Activated naive CD8-positive, alpha-beta T cell treated with anti-CD3 and anti-CD28 coated beads, Interleukin-2, amount 10 ng/mL, durations not matched to agents 7 days and 5 days (primary cell): ENCODE data around the gene RFC3. TPM values are rescaled to one million over a fixed set of nuclear protein-coding genes. Genes with fewer than 3 reads are reported as not detected.

Experiments
- ATAC-seq: fragments of 150-1000 bp; cut with Tn5 transposase; one replicate; pipeline ENCODE4 v1.10.0; 2021; ENCODE audit warnings: low read depth, moderate library complexity
- POLR2A ChIA-PET: fragments of 350-600 bp; sonication (Branson Sonifier 250); formaldehyde crosslinking; loops from one replicate; lab custom pipeline; 2021; ENCODE audit warnings: antibody characterized with exemption; lab: Charles Lee
- DNase-seq: peaks from one replicate; pipeline ENCODE4 v3.0.0; 2021
- H3K27ac Mint-ChIP-seq: one replicate; pipeline ENCODE4 v1.8.0; 2022; ENCODE audit warnings: mild to moderate bottlenecking, mixed read lengths
- H3K27me3 Mint-ChIP-seq: one replicate; pipeline ENCODE4 v1.8.0; 2022; ENCODE audit warnings: mild to moderate bottlenecking, moderate library complexity, mixed read lengths
- H3K36me3 Mint-ChIP-seq: one replicate; pipeline ENCODE4 v1.8.0; 2021; ENCODE audit warnings: mild to moderate bottlenecking, mixed read lengths
- H3K4me1 Mint-ChIP-seq: one replicate; pipeline ENCODE4 v1.8.0; 2021; ENCODE audit warnings: mixed read lengths
- H3K4me3 Mint-ChIP-seq: one replicate; pipeline ENCODE4 v1.8.0; 2022; ENCODE audit warnings: mild to moderate bottlenecking, moderate library complexity, mixed read lengths
- H3K9me3 Mint-ChIP-seq: one replicate; pipeline ENCODE4 v1.8.0; 2021; ENCODE audit warnings: mixed read lengths
- total RNA-seq, 2 experiments: library from RNA; stranded (reverse); gene quantifications; one replicate each; pipeline ENCODE4 v1.2.3, GENCODE V29; 2021

The RFC3 gene
- total RNA-seq, 2 experiments from 2014 or later: 27.3 to 31.0 TPM

DNA sequence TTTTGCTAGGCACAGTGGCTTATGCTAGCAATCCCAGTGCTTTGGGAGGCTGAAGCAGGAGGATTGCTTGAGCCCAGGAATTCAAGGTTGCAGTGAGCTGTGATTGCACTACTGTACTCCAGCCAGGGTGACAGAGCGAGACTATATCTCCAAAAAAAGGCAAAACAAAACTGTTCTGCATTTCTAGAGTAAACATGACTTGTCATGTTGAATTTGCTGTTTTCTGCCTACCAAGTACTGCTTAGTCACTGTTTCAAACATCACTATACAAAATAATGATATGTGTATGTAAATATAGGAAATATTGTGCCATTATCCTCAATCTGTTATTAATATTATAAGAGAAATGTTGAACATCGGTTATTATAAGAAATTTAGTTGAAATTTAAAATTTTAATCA lies 9.2 kb downstream of the RFC3 start:
- no peaks in the 10 kb centered on the region for H3K27me3 Mint-ChIP-seq
- no peak overlapping the region for H3K27ac Mint-ChIP-seq
- no peak overlapping the region for H3K4me3 Mint-ChIP-seq
- ATAC-seq (no peak), DNase-seq (no peak)
- H3K4me1 Mint-ChIP-seq: peaks cover 14% of the 10 kb centered on the region
- POLR2A ChIA-PET: no interaction called here
- peaks cover 24% of the 10 kb centered on the region for H3K36me3 Mint-ChIP-seq
- H3K9me3 Mint-ChIP-seq: no peaks in the 10 kb centered on the region

DNA sequence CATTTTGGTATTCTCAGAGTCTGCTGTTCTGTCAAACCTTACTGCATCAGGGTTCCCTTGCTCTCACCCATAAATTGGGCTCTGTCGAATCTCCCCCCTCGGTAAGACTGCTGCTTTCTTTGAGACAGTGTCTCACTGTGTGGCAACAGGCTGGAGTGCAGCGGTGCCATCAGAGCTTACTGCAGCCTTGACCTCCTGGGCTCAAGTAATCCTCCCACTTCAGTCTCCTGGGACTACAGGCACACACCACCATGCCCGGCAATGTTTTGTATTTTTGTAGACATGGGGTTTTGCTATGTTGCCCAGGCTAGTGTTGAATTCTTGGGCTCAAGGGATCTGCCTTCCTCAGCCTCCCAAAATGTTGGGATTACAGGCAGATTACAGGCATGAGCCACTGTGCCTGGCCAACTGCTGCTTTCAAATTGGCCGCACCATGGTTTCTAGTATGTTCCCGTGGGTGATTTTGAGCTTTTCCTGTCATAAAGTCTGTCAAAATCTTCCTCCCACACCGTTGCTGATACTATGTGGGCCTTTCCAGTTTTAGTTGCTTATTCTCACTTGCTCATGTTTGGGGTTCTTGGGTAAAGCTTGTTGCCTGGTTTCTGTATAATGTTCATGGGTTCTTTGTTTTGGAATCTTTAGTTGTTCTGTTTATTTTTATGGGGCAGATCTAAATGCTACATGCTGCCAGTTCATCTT lies 10.6 kb downstream of the RFC3 start:
- no peak for ATAC-seq
- Mint-ChIP-seq H3K4me1 (peaks cover 10% of the 10 kb centered on the region), H3K9me3 (no peaks in the 10 kb centered on the region), H3K27me3 (no peaks in the 10 kb centered on the region), H3K36me3 (peaks cover 22% of the 10 kb centered on the region), H3K27ac (no peak overlapping the region), H3K4me3 (no peak overlapping the region)
- POLR2A ChIA-PET: no interaction called here
- no peak for DNase-seq

DNA sequence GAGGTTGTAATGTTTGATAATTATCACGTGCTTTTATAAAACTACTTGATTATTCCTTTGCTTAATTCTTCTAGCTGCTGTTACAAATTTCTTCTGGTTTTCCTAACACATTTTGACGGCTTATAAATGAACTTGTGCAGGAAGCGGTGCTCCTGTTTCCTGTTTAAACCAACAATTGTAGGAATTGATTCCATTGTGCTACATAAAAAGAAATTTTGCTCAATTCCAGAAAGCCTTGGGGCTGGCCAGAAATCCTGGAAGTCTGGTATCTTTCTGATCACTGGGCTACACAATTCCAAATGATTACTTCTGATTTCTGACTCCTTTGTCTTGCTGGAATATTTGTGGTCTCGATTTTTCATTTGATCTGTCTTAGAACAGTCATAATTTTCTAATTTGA lies 14.9 kb downstream of the RFC3 start:
- DNase-seq (no peak), ATAC-seq (no peak)
- H3K4me3 Mint-ChIP-seq: no peak overlapping the region
- no peaks in the 10 kb centered on the region for H3K27me3 Mint-ChIP-seq
- POLR2A ChIA-PET: no interaction called here
- no peaks in the 10 kb centered on the region for H3K9me3 Mint-ChIP-seq
- peaks cover 31% of the 10 kb centered on the region for H3K36me3 Mint-ChIP-seq
- no peak overlapping the region for H3K27ac Mint-ChIP-seq
- peaks cover 6% of the 10 kb centered on the region for H3K4me1 Mint-ChIP-seq

DNA sequence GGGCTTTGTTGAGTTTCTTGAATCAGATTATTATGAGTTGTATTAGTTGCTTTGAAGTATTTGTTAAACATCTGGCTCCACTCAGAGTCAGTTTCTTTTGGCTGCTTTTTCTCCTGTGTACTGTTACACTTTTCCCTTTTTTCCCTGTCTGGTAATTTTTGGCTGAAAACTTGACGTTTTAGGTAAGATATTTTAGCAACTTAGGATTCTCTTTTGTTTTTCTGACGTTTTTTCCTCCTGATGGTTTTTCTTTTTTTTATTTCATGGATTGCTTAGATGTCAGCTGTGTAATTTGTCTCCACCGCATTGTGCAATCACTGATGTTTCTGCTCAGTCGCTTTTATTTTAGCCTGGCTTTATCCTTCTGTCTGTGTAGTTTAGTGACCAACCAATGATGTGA lies 20.7 kb downstream of the RFC3 start:
- H3K36me3 Mint-ChIP-seq: peaks cover 50% of the 10 kb centered on the region
- no peaks in the 10 kb centered on the region for H3K9me3 Mint-ChIP-seq
- no peak overlapping the region for H3K4me3 Mint-ChIP-seq
- POLR2A ChIA-PET: no interaction called here
- no peaks in the 10 kb centered on the region for H3K27me3 Mint-ChIP-seq
- H3K27ac Mint-ChIP-seq: no peak overlapping the region
- ATAC-seq (no peak), DNase-seq (no peak)
- H3K4me1 Mint-ChIP-seq: no peaks in the 10 kb centered on the region

DNA sequence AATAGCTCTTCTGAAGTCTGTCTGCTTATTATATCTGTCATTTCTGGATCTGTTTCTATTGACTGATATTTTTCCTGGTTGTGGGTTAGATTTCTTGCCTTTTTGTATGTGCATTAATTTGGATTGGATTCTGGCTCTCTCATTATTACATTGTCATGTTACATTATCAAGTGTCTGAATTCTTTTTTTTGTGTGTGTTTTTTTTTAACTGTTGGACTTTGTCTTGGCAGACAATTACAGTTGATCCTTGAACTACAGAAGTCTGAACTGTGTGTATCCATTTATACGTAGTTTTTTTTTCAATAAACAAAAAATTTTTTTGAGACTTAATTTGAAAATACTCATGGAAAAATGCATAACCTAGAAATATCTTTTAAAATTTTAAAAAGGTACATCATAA lies 22.5 kb downstream of the RFC3 start:
- Mint-ChIP-seq H3K4me3 (no peak overlapping the region), H3K9me3 (no peaks in the 10 kb centered on the region), H3K4me1 (no peaks in the 10 kb centered on the region), H3K36me3 (peaks cover 49% of the 10 kb centered on the region), H3K27ac (no peak overlapping the region), H3K27me3 (no peaks in the 10 kb centered on the region)
- DNase-seq (no peak), ATAC-seq (no peak)
- POLR2A ChIA-PET: no interaction called here

DNA sequence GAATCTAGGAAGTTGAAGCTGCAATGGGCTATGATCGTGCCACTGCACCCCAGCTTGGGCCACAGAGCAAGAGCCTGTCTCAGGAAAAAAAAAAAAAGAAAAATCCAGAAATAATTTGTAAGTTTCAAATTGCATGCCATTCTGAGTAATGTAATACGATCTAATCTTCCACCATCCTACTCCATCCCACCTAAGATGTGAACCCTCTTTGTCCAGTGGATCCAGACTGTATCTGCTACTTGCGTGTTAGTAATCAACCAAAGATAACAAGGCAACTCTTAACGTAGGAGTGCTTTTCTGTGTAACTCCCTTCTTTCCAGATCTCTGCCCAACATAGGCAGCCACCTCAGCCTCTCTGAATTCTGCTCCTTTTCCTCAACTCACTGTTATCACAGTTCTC lies 24.3 kb downstream of the RFC3 start:
- H3K4me1 Mint-ChIP-seq: no peaks in the 10 kb centered on the region
- no peaks in the 10 kb centered on the region for H3K9me3 Mint-ChIP-seq
- no peaks in the 10 kb centered on the region for H3K27me3 Mint-ChIP-seq
- no peak for ATAC-seq
- DNase-seq: no peak
- POLR2A ChIA-PET: no interaction called here
- no peak overlapping the region for H3K4me3 Mint-ChIP-seq
- H3K27ac Mint-ChIP-seq: no peak overlapping the region
- H3K36me3 Mint-ChIP-seq: peaks cover 50% of the 10 kb centered on the region

DNA sequence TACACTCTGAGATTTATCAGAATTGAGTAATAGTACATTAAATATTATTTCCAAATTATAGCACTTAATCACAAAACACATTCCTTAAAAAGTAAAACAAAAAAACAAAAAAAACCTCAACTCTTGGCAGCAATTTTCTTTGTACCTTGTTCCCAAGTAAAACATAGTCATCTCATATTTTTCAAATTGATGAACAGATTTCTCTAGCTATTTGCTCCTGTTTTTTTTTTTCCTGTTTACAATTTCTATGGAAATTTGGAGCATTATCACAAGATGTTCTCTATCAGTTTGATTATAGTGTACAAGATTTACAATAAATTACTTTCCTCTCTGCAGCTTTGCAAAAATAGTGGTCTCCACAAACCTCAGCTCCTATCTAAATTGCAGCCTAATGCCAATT lies 25.0 kb downstream of the RFC3 start:
- no peaks in the 10 kb centered on the region for H3K27me3 Mint-ChIP-seq
- DNase-seq (no peak), ATAC-seq (no peak)
- peaks cover 55% of the 10 kb centered on the region for H3K36me3 Mint-ChIP-seq
- H3K27ac Mint-ChIP-seq: no peak overlapping the region
- no peaks in the 10 kb centered on the region for H3K4me1 Mint-ChIP-seq
- H3K4me3 Mint-ChIP-seq: no peak overlapping the region
- no peaks in the 10 kb centered on the region for H3K9me3 Mint-ChIP-seq
- POLR2A ChIA-PET: no interaction called here

DNA sequence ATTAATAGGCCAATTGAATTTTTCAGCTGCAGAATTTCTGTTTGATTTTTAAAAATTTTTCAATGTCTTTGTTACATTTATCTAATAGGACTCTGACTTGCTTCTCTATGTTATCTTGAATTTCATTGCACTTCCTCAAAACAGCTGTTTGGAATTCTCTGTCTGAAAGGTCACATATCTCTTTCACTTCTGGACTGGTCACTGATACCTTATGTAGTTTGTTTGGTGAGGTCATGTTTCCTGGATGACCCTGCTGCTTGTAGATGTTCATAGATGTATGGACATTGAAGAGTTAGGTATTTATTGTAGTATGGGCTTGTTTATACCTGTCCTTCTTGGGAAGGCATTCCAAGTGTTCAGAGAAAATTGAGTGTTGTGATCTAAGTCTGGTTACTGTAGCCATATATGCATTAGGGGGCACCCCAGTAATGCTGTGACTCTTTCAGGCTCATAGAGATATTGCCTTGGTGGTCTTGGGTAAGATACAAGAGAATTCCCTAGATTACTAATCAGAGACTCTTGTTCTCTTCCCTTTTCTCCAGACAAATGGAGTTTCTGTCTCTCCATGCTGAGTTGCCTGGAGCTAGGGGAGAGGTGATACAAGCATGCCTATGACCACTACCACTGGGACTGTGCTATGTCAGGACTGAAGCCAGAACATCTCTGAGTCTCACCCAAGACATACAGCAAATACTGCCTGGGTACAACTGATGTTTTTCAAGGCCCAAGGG lies 27.8 kb downstream of the RFC3 start:
- Mint-ChIP-seq H3K27ac (no peak overlapping the region), H3K4me3 (no peak overlapping the region), H3K27me3 (no peaks in the 10 kb centered on the region), H3K36me3 (peaks cover 54% of the 10 kb centered on the region), H3K9me3 (peaks cover 1% of the 10 kb centered on the region), H3K4me1 (no peaks in the 10 kb centered on the region)
- no peak for DNase-seq
- POLR2A ChIA-PET: no interaction called here
- ATAC-seq: no peak

DNA sequence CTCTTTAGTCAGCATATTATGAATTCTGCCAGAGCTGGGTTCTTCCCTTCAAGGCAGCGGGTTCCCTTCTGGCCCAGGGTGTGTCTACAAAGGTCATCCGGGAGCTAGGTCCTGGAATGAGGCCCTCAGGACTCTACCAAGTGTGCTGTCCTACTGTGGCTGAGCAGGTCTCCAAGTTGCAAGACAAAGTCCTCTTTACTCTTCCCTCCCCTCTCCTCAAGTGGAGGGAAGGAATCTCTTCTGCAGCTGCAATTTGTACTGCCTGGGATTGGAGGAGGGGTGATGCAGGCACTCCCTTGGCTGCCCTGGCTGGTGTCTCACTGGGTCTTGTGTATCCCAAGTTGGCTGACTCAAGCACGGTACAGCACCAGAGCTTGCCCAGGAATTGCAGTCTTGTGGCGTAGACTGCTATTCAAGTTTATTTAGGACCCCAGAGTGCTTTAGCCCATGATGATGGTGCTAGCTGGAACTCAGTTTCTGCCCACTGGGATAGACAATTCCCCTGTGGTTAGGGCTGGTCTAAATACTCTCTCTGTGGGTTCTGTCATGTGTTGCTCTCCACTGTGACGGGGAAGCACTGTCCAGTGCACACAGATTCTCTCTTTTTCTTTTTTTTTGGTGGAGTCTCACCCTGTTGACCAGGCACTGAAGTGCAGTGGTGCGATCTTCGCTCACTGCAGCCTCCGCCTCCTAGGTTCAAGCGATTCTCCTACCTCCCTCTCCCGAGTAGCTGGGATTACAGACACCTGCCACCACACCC lies 28.5 kb downstream of the RFC3 start:
- peaks cover 56% of the 10 kb centered on the region for H3K36me3 Mint-ChIP-seq
- no peak overlapping the region for H3K27ac Mint-ChIP-seq
- ATAC-seq: no peak
- H3K27me3 Mint-ChIP-seq: no peaks in the 10 kb centered on the region
- POLR2A ChIA-PET: no interaction called here
- H3K4me3 Mint-ChIP-seq: no peak overlapping the region
- no peaks in the 10 kb centered on the region for H3K4me1 Mint-ChIP-seq
- H3K9me3 Mint-ChIP-seq: peaks cover 1% of the 10 kb centered on the region
- no peak for DNase-seq

DNA sequence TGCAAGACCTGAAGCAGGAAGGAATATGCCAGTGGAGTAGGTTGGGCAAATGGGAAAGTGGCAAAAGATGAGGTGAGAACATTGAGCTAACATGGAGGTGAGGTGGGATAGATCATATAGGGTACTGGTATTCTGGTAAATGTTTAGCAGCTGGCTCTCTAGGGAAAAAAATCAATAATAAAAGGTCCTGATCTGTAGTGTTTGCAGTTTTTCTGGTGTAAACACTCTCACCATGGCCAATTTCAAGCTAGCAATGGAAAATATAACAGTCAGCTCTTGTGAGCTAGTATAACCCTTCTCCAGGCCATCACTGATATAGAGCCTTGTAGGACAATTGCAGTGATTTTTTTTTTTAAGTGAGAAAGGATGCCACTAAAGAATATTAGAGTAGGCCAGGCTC lies 31.3 kb downstream of the RFC3 start:
- Mint-ChIP-seq H3K4me1 (no peaks in the 10 kb centered on the region), H3K4me3 (no peak overlapping the region), H3K27me3 (no peaks in the 10 kb centered on the region), H3K36me3 (peaks cover 47% of the 10 kb centered on the region), H3K9me3 (peaks cover 1% of the 10 kb centered on the region), H3K27ac (no peak overlapping the region)
- ATAC-seq: no peak
- POLR2A ChIA-PET: no interaction called here
- DNase-seq: no peak

DNA sequence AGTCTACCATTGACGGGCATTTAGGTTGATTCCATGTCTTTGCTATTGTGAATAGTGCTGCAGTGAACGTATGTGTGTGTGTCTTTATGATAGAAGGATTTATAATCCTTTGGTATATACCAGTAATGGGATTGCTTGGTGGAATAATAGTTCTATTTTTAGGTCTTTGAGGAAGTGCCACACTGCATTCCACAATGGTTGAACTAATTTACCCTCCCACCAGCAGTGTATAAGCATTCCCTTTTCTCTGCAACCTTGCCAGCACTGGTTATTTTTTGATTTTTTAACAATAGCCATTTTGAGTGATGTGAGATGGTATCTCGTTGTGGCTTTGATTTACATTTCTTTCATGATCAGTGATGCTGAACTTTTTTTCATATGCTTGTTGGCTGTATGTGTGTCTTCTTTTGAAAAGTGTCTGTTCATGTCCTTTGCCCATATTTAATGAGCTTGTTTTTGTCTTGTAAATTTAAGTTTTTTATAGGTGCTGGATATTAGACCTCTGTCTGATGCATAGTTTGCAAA lies 37.5 kb downstream of the RFC3 start:
- ATAC-seq (no peak), DNase-seq (no peak)
- H3K9me3 Mint-ChIP-seq: no peaks in the 10 kb centered on the region
- peaks cover 18% of the 10 kb centered on the region for H3K36me3 Mint-ChIP-seq
- no peak overlapping the region for H3K27ac Mint-ChIP-seq
- no peaks in the 10 kb centered on the region for H3K4me1 Mint-ChIP-seq
- POLR2A ChIA-PET: no interaction called here
- no peak overlapping the region for H3K4me3 Mint-ChIP-seq
- H3K27me3 Mint-ChIP-seq: no peaks in the 10 kb centered on the region

DNA sequence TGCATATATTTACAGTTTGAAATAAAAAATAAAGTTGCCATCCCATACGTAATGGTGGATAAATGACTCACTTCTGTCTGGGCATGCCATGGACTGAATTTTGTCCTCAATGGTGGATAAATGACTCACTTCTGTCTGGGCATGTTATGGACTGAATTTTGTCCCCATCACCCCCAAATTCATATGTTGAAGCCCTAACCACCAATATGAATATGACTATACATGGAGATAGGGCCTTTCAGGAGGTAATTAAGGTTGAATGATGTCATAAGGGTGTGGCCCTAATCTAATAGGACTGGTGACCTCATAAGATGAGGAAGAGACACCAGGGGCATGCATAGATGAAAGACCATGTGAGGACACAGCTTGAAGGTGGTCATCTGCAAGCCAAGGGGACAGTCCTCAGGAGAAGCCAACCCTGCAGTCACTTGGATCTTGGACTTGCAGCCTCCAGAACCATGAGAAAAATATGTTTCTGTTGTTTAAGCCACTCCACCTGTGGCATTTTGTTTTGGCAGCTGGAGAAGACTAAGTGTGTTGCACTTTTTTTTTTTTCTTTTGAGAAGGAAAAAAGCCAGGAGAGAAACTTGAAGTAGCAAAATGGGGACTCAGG lies 41.8 kb downstream of the RFC3 start:
- Mint-ChIP-seq H3K4me3 (no peak overlapping the region), H3K4me1 (no peaks in the 10 kb centered on the region), H3K9me3 (peaks cover 2% of the 10 kb centered on the region), H3K36me3 (peaks cover 17% of the 10 kb centered on the region), H3K27me3 (no peaks in the 10 kb centered on the region), H3K27ac (no peak overlapping the region)
- POLR2A ChIA-PET: no interaction called here
- DNase-seq: no peak
- ATAC-seq: no peak

DNA sequence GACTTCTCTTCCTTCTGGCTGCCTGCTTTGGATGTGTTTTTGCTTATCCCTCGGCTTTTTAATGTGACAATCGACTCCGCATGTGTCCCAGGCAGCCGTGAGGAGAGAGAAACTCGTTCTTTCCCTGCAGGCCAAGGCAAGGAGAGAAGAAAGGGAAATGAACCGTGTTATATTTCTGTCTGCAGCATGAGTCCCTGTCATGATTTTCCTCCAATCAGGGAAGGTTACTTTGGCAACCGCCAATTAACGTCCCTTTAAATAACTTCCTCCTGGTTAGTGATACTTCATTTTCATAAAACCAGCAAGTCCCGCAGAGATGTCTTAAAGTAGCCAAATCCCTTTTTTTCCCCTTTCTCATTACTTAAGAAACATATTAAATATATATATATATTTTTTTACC lies 42.6 kb downstream of the RFC3 start:
- Mint-ChIP-seq H3K27me3 (no peaks in the 10 kb centered on the region), H3K4me3 (no peak overlapping the region), H3K9me3 (peaks cover 2% of the 10 kb centered on the region), H3K36me3 (peaks cover 20% of the 10 kb centered on the region), H3K4me1 (no peaks in the 10 kb centered on the region), H3K27ac (no peak overlapping the region)
- DNase-seq (no peak), ATAC-seq (no peak)
- POLR2A ChIA-PET: no interaction called here
